PC-9 (cell line): ENCODE data around the gene CYP17A1. TPM values are rescaled to one million over a fixed set of nuclear protein-coding genes. Genes with fewer than 3 reads are reported as not detected.

Experiments used
- BruUV-seq: library from RNA; stranded (reverse); fragments of 400-500 nt; replicated peaks from 2 replicates; lab custom pipeline; 2021; lab: Mats Ljungman, UMichigan
- CTCF ChIA-PET: fragments of 300-600 bp; sonication (Branson Sonifier 250); formaldehyde crosslinking; loops from one replicate; lab custom pipeline; 2022; ENCODE audit warnings: antibody characterized with exemption; lab: Charles Lee
- POLR2A ChIA-PET: fragments of 300-600 bp; sonication (Branson Sonifier 250); formaldehyde crosslinking; loops from one replicate; lab custom pipeline; 2022; ENCODE audit warnings: antibody characterized with exemption; ENCODE audit not compliant: unreplicated experiment; lab: Charles Lee
- DNase-seq, 2 experiments: peaks; one replicate each; pipeline versions ENCODE4 v3.0.0 to v3.0.0-alpha.2; 2015 to 2022; ENCODE audit warnings: mixed read lengths in 1 of 2
- H2AFZ ChIP-seq: fragments of 200-600 bp; sonication (generic); 2 replicates; pipeline ENCODE4 v1.8.1; 2017; ENCODE audit warnings: antibody characterized with exemption
- H3F3A ChIP-seq: fragments of 200-600 bp; sonication (generic); 2 replicates; pipeline ENCODE4 v1.8.1; 2017; ENCODE audit warnings: antibody characterized with exemption, mild to moderate bottlenecking, low read depth; ENCODE audit not compliant: insufficient read depth
- H3K27ac ChIP-seq: fragments of 200-600 bp; sonication (generic); 2 replicates; pipeline ENCODE4 v1.6.1; 2016; ENCODE audit warnings: mixed run types
- H3K27me3 ChIP-seq: fragments of 200-600 bp; sonication (generic); 2 replicates; pipeline ENCODE4 v1.6.1; 2016; ENCODE audit warnings: low read depth, mixed run types; ENCODE audit not compliant: insufficient read depth
- H3K36me3 ChIP-seq: fragments of 200-600 bp; sonication (generic); 2 replicates; pipeline ENCODE4 v1.6.1; 2016; ENCODE audit warnings: low read depth, mixed run types
- H3K4me1 ChIP-seq: fragments of 200-600 bp; sonication (generic); replicated peaks from 2 replicates; pipeline ENCODE4 v1.6.1; 2016; ENCODE audit warnings: mixed run types; ENCODE audit not compliant: insufficient read depth
- H3K4me2 ChIP-seq: fragments of 200-600 bp; sonication (generic); 2 replicates; pipeline ENCODE4 v1.6.1; 2017; ENCODE audit warnings: mixed run types
- H3K4me3 ChIP-seq: fragments of 200-600 bp; sonication (generic); 2 replicates; pipeline ENCODE4 v1.6.1; 2016; ENCODE audit warnings: mixed run types
- H3K79me2 ChIP-seq: fragments of 200-600 bp; sonication (generic); 2 replicates; pipeline ENCODE4 v1.6.1; 2017; ENCODE audit warnings: low read depth, mixed run types
- H3K9me2 ChIP-seq: fragments of 200-600 bp; sonication (generic); 2 replicates; pipeline ENCODE4 v1.8.1; 2017; ENCODE audit warnings: mild to moderate bottlenecking; ENCODE audit not compliant: insufficient read depth
- H3K9me3 ChIP-seq: fragments of 200-600 bp; sonication (generic); 2 replicates; pipeline ENCODE4 v1.8.1; 2016; ENCODE audit warnings: low read depth; ENCODE audit not compliant: insufficient read depth
- H4K20me1 ChIP-seq: fragments of 200-600 bp; sonication (generic); 2 replicates; pipeline ENCODE4 v1.8.1; 2017; ENCODE audit not compliant: insufficient read depth
- CTCF ChIP-seq: fragments of 200-600 bp; sonication (generic); conservative IDR thresholded peaks from 2 replicates; pipeline ENCODE4 v1.6.1; 2017; ENCODE audit warnings: mixed run types, antibody characterized with exemption, mild to moderate bottlenecking, moderate library complexity
- EZH2 ChIP-seq: fragments of 200-600 bp; sonication (generic); IDR thresholded peaks from 2 replicates; pipeline ENCODE4 v1.8.0; 2017; ENCODE audit warnings: antibody characterized with exemption, low read depth
- intact Hi-C: fragments of 100-400 bp; cut with micrococcal nuclease; formaldehyde crosslinking; loops from one replicate; pipeline ENCODE4 v1.10.0; 2022; ENCODE audit not compliant: unreplicated experiment
- total RNA-seq: library from RNA; stranded (reverse); gene quantifications from 2 replicates; pipeline ENCODE4 v1.2.3, GENCODE V29; 2021

Gene CYP17A1
- total RNA-seq, 1 experiment from 2014 or later, result not detected

DNA sequence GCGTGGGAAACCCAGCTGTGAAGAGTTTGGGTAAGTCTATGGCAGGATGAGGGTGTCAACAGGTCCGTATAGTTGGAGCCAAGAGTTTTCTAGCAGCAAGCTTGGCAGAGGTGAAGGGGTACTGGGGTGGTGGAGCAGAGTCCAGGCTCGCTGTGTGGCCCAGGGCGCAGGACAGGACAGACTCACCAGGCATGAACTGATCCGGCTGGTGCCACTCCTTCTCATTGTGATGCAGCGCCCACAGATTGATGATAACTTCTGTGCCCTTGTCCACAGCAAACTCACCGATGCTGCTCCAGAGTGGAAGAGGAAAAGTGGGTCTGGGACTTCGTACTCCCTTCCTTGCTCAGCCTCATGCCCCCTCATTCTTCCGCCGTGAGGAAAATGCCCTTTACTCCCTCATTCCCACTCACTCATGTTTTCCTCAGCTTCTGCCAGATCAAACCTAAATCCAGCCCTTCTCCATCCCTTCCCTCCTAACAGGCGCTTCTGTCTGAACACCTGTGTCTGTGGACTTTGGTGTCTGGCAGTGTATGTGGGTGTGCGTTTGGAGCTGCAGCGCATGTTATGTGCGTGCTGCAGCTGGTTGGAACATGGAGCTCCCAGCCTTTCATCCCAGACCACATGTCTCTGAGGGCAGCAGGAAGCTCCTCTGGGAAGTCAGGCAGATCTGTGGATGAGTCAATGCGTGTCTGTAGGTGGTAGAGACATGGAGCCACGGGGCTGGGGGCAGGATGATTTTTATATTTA, 5.7 kb downstream of the CYP17A1 start:
- TF ChIP-seq EZH2, result no peak
- Histone ChIP-seq H3K79me2 (no peaks in the 10 kb centered on the region), H3F3A (no peaks in the 10 kb centered on the region), H3K9me3 (no peaks in the 10 kb centered on the region), H3K4me2 (no peak overlapping the region), H3K36me3 (no peaks in the 10 kb centered on the region), H3K27ac (no peak overlapping the region), H3K4me3 (no peak overlapping the region), H3K4me1 (no peaks in the 10 kb centered on the region), H3K27me3 (no peaks in the 10 kb centered on the region), H3K9me2 (no peaks in the 10 kb centered on the region), H4K20me1 (no peaks in the 10 kb centered on the region), H2AFZ (no peak overlapping the region)
- ChIA-PET CTCF (no interaction called here), POLR2A (no interaction called here)
- no TSS peak for BruUV-seq
- intact Hi-C loops, result loop anchor here (10.0 kb wide), 1 partner anchor 107 kb away; no protein-coding TSS in a partner anchor
- DNase-seq, result no peak

GRCh38 chr10:102827597-102827975, 9.6 kb downstream of the CYP17A1 start:
- Histone ChIP-seq H3K27ac (no peak overlapping the region), H3K4me3 (no peak overlapping the region), H3F3A (no peaks in the 10 kb centered on the region), H3K9me3 (no peaks in the 10 kb centered on the region), H3K4me2 (no peak overlapping the region), H3K79me2 (no peaks in the 10 kb centered on the region), H3K9me2 (no peaks in the 10 kb centered on the region), H3K4me1 (no peaks in the 10 kb centered on the region), H2AFZ (no peak overlapping the region), H4K20me1 (no peaks in the 10 kb centered on the region), H3K27me3 (no peaks in the 10 kb centered on the region), H3K36me3 (no peaks in the 10 kb centered on the region)
- BruUV-seq, result no TSS peak
- intact Hi-C loops, result no loop called here
- POLR2A ChIA-PET, result no interaction called here
- CTCF ChIA-PET, result no interaction called here
- no peak for TF ChIP-seq EZH2
- no peak for TF ChIP-seq CTCF
- DNase-seq, result no peak

DNA sequence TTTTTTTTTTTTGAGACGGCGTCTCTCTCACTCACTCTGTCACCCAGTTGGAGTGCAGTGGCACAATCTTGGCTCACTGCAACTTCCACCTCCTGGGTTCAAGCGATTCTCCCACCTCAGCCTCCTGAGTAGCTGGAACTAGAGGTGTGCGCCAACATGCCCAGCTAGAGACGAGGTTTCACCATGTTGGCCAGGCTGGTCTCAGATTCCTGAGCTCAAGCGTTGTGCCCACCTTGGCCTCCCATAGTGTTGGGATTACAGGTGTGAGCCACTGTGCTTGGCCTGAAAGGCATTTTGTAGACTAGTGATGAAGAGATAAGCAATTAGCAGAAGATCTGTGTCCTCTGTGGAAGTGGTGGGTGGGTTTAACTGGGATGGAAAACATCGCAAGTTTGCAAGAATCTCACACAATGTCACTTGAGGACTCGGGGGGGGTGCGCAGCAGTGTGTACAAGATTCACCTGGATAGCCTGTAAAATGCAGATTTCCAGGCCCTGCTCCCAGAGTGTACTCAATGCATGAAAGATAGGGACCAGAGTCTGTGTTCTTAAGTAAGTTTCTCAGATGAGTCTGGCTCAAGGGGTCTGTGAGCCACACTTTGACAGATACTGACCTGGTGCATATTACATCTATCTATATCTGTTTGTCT, 10.9 kb downstream of the CYP17A1 start:
- no peaks in the 10 kb centered on the region for H3K4me1 ChIP-seq
- no peak overlapping the region for H2AFZ ChIP-seq
- H3K4me2 ChIP-seq, result no peak overlapping the region
- H3K79me2 ChIP-seq, result no peaks in the 10 kb centered on the region
- no peaks in the 10 kb centered on the region for H4K20me1 ChIP-seq
- POLR2A ChIA-PET, result no interaction called here
- TF ChIP-seq CTCF (no peak), EZH2 (no peak)
- no peak for DNase-seq
- intact Hi-C loops, result no loop called here
- CTCF ChIA-PET, result no interaction called here
- no peak overlapping the region for H3K4me3 ChIP-seq
- H3F3A ChIP-seq, result no peaks in the 10 kb centered on the region
- H3K9me3 ChIP-seq, result no peaks in the 10 kb centered on the region
- H3K36me3 ChIP-seq, result no peaks in the 10 kb centered on the region
- no peaks in the 10 kb centered on the region for H3K9me2 ChIP-seq
- BruUV-seq, result no TSS peak
- H3K27ac ChIP-seq, result no peak overlapping the region
- no peaks in the 10 kb centered on the region for H3K27me3 ChIP-seq
